Fibroblast of lung (primary cell): ENCODE data around the gene TENM3.

Source experiments
- CTCF ChIP-seq, 2 donors: IDR thresholded peaks in 1 of 2; conservative IDR thresholded peaks in 1 of 2; 1 replicate in 1 of 2; 2 replicates in 1 of 2; pipeline ENCODE4 v1.5.1; 2011 to 2012; ENCODE audit warnings: low read length in 2 of 2, control low read depth in 1 of 2, inconsistent platforms in 1 of 2, low read depth in 1 of 2, mild to moderate bottlenecking in 1 of 2
- EZH2 ChIP-seq: IDR thresholded peaks from 2 replicates; pipeline ENCODE4 v1.5.1; 2012; ENCODE audit warnings: low read length, control low read depth, mild to moderate bottlenecking; ENCODE audit errors: missing control alignments

- TF ChIP-seq CTCF (conservative IDR thresholded peaks at IDR 0.05 in 1 of 2, IDR thresholded peaks at IDR 0.05 in 1 of 2; ENCODE audit: low read depth in 1 of 2, low read length in 2 of 2) (no peak), EZH2 (no peak)
These were observed 7.2 kb downstream of the TENM3 start for GRCh38 chr4:182250446-182250845.
